Psoas muscle (tissue), 8 donors: ENCODE measurements around the gene CCDC148. TPM values are rescaled to one million over a fixed set of nuclear protein-coding genes. Genes with fewer than 3 reads are reported as not detected.

Experiments
- ATAC-seq, 4 donors: fragments of 200-7000 bp; cut with Tn5 transposase; one replicate each; pipeline ENCODE4 v1.9.1; 2020; ENCODE audit warnings: moderate library complexity in 3 of 4, mild to moderate bottlenecking in 2 of 4
- DNase-seq, 2 donors: peaks; one replicate each; pipeline ENCODE4 v3.0.0-alpha.2; 2020
- H3K27ac ChIP-seq: fragments of 200-600 bp; one replicate; pipeline ENCODE4 v1.8.0; 2022
- H3K27me3 ChIP-seq, 3 donors: fragments of 200-600 bp in 1 of 3; one replicate each; pipeline versions ENCODE4 v1.6.1 to v1.8.0; 2013 to 2022; ENCODE audit warnings: low read length in 2 of 3, mild to moderate bottlenecking in 2 of 3, moderate library complexity in 1 of 3; ENCODE audit not compliant: insufficient read depth in 3 of 3
- H3K36me3 ChIP-seq, 2 donors: fragments of 200-600 bp in 1 of 2; one replicate each; pipeline versions ENCODE4 v1.6.1 to v1.8.0; 2013 to 2022; ENCODE audit warnings: low read depth in 1 of 2, mild to moderate bottlenecking in 1 of 2, moderate library complexity in 1 of 2; ENCODE audit not compliant: insufficient read depth in 1 of 2
- H3K4me1 ChIP-seq: fragments of 200-600 bp; one replicate; pipeline ENCODE4 v1.8.0; 2022
- H3K4me3 ChIP-seq: fragments of 200-600 bp; one replicate; pipeline ENCODE4 v1.8.0; 2022; ENCODE audit warnings: mild to moderate bottlenecking
- H3K9me3 ChIP-seq: fragments of 200-600 bp; one replicate; pipeline ENCODE4 v1.8.0; 2022
- WGBS, 3 donors: extraction: QIAGEN DNeasy Blood & Tissue Kit; methylation state at CpG; one replicate each; pipeline versions ENCODE4 v1.1.6 to v1.1.7; 2013; 5-methylcytosine and 5-hydroxymethylcytosine counted together
- intact Hi-C, 2 donors: fragments of 100-400 bp; cut with DNase I; formaldehyde crosslinking; loops; one replicate each; pipeline versions ENCODE4 v1.11.0 to v1.14.2; 2022
- long read RNA-seq, 2 donors: library from polyadenylated mRNA; unstranded; transcript quantifications; one replicate each; pipeline ENCODE4 v2.0.0, GENCODE V29; 2021
- polyA plus RNA-seq, 3 donors: library from polyadenylated mRNA; stranded (reverse); fragments of 200-250 nt; gene quantifications; one replicate each; pipeline ENCODE4 v1.2.3, GENCODE V29; 2013
- total RNA-seq, 4 donors: library from RNA; stranded (reverse); fragmentation: NEBNext Ultra II Directional in 2 of 4; extraction: Animal tissue kit (Norgen Biotek cat#: 25700) in 2 of 4; gene quantifications; one replicate each; pipeline versions ENCODE4 v1.2.1 to v1.2.4, GENCODE V29; 2021 to 2023
- TF ChIP-seq, protein P1 (sequence below): fragments of 200-600 bp; IDR thresholded peaks from one replicate; pipeline ENCODE4 v1.8.0; 2022; ENCODE audit warnings: antibody characterized with exemption
- donor health status: healthy with polysubstance abuse.
- donor health status: DM: no; HTN: no; CAD: no; lungs with moderate emphysema.
- donor health status: Bipolar disorder and iron deficiency.
- donor health status: healthy.
- donor health status: DM: yes; HTN: yes; CAD: no.
- donor health status: DM: no; HTN: no; CAD: no.
- donor health status: DM: no; HTN: no; CAD: no.
- donor health status: DM: yes; HTN: yes; CAD: no.

Gene CCDC148
- total RNA-seq (not detected), polyA plus RNA-seq (under 1 TPM in 1 of 3 donors, not detected in 2; 0.10 TPM)
- long read RNA-seq, donor 1: 0 reads
- long read RNA-seq, donor 2: 0 reads

DNA sequence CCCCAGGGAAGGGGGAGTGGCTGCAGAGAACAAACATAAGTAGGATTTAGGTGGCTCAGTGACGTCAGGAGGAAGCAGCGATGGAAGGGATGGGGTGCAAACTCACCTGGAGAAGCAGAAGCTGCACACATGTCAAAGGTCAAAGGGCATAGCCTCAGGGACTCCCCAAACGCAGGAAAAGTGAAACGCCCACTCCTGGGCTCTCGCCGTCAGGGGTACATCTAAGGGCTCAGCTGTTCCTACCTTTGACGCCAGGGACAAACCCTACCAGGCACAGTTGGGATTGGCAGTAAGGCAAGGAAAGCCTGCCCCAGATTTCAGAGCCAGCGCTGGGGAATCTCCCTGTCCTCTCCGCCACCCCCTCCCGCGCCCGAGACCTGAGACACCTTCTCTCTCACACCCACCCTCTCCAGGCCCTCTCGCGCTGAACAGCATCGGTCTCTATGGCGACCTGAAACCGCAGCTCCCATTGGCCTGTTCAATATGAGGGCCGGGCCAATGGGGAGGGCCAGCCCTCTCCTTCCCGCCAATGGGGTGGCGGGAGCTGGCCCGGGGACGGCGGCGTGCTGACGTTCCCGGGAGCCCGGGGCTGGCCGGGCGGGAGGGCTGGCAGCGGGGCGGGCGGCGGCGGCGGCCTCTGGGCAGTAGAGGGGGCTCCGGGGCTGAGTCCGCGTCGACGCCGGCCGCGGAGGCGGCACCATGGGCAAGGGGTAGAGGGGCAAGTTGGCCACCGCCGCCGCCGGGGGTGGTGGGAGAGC lies at the start of gene CCDC148, which contains the start of gene PKP4:
Gene CCDC148, minus strand, starts transcription at position 445 of the 758 bp plus-strand sequence. Its CDS starts 314 bp downstream, at position 131.
Gene PKP4, plus strand, starts transcription at position 644 of the 758 bp plus-strand sequence. CDS start 76,233 bp downstream, outside the sequence.
- no peaks in the 10 kb centered on the region for H3K9me3 ChIP-seq
- no peaks in the 10 kb centered on the region for H3K27me3 ChIP-seq
- WGBS, 3 donors: 0 to 1% (median 0%) methylated on average over 26 to 48 of the region's 48 CpGs
- H3K27ac ChIP-seq: peak within 1 kb of the TSS; percentile 91
- peaks cover 22% of the 10 kb centered on the region for H3K4me1 ChIP-seq
- TF ChIP-seq, protein P1, sequence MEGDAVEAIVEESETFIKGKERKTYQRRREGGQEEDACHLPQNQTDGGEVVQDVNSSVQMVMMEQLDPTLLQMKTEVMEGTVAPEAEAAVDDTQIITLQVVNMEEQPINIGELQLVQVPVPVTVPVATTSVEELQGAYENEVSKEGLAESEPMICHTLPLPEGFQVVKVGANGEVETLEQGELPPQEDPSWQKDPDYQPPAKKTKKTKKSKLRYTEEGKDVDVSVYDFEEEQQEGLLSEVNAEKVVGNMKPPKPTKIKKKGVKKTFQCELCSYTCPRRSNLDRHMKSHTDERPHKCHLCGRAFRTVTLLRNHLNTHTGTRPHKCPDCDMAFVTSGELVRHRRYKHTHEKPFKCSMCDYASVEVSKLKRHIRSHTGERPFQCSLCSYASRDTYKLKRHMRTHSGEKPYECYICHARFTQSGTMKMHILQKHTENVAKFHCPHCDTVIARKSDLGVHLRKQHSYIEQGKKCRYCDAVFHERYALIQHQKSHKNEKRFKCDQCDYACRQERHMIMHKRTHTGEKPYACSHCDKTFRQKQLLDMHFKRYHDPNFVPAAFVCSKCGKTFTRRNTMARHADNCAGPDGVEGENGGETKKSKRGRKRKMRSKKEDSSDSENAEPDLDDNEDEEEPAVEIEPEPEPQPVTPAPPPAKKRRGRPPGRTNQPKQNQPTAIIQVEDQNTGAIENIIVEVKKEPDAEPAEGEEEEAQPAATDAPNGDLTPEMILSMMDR: no peak
- H3K36me3 ChIP-seq: no peaks in the 10 kb centered on the region
- intact Hi-C loops: loop anchor here (5.0 to 10.0 kb wide), 3 partner anchors 168 to 298 kb away; no protein-coding TSS in a partner anchor
- ATAC-seq: peak; percentile 93 to 98 (median 96)
- peak; percentile 88 to 91 for DNase-seq
- peak within 1 kb of the TSS; percentile 85 for H3K4me3 ChIP-seq

DNA sequence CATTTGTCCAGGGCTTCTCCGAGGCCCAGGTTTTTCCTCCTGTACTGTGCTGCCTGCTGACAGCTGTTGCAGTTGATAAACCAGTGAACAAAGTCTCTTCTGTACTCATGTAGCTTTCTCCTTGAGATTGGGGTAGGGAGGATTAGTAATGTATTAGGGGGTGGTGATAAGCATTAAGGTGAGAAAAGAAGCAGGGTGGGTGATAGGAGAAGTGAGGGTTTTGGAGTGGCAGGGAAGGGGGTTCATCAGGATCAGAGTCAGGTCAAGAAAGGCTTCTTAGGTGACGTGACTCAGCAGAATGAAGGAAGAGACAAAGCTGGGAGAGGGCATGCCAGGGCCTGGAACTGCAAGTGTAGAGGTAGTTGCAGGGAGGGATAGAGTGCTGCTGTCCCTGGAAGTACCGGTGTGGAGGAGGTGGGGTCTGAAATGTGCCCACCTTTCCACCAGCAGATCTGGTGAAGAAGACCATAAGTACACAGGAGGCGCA lies 48.9 kb upstream of the CCDC148 start:
- Histone ChIP-seq H3K27ac (no peak overlapping the region), H3K4me3 (no peak overlapping the region), H3K36me3 (no peaks in the 10 kb centered on the region), H3K9me3 (no peaks in the 10 kb centered on the region), H3K4me1 (no peaks in the 10 kb centered on the region), H3K27me3 (no peaks in the 10 kb centered on the region)
- DNase-seq (no peak), ATAC-seq (no peak)
- TF ChIP-seq, protein P1: no peak
- intact Hi-C loops: no loop called here
- 77 to 85% (median 80%) methylated on average over 4 of the region's 4 CpGs for WGBS, 3 donors

DNA sequence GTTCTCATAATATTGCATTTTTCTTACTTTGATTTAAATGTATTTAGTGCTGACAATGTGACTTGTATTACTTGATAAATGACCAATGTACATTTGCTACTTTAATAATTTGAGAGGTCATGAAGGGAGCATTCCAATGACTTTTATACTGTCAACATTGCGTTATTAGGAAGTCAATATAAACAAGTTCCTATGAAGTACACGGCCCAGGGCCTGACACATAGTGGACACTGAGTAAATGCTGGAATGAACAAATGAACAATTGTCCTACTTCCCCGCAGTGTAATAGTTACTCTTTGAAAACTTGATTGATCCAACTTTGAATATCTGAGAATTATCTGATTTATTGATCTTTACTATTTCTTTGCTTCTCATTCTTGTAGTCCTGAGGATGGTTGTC lies 47.5 kb upstream of the CCDC148 start:
- intact Hi-C loops: no loop called here
- ATAC-seq (no peak), DNase-seq (no peak)
- Histone ChIP-seq H3K36me3 (no peaks in the 10 kb centered on the region), H3K27me3 (no peaks in the 10 kb centered on the region), H3K9me3 (no peaks in the 10 kb centered on the region), H3K4me1 (no peaks in the 10 kb centered on the region), H3K27ac (no peak overlapping the region), H3K4me3 (no peak overlapping the region)
- TF ChIP-seq, protein P1: no peak
- WGBS, 3 donors: 95 to 97% (median 96%) methylated on average over 3 of the region's 3 CpGs

DNA sequence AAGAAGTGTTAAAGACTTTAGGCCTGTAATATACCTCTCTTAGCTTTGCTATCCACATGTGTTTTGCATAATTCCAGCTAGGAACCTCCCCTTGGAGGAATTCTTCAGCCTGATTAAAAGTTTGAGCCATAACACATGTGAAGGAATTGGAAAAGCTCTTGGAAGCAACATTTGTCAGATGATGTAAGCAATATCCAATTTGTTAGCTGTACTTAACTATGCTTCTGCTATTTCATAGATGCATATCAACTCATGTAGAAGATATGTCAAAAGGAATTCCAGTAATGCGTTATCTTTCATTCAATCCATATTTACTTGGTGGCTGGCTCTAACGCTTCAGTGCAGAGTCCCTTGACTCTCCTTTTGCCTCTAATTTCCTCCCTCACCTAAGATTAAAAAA lies 46.4 kb upstream of the CCDC148 start:
- no peak overlapping the region for H3K27ac ChIP-seq
- H3K4me3 ChIP-seq: no peak overlapping the region
- WGBS, 3 donors: 84 to 92% (median 86%) methylated on average over 2 of the region's 2 CpGs
- TF ChIP-seq, protein P1: no peak
- H3K9me3 ChIP-seq: no peaks in the 10 kb centered on the region
- intact Hi-C loops: no loop called here
- H3K36me3 ChIP-seq: no peaks in the 10 kb centered on the region
- H3K4me1 ChIP-seq: no peaks in the 10 kb centered on the region
- no peaks in the 10 kb centered on the region for H3K27me3 ChIP-seq
- no peak for DNase-seq
- ATAC-seq: no peak
